Measurements from ENCODE around the gene DLGAP4. TPM values are rescaled to one million over a fixed set of nuclear protein-coding genes. Genes with fewer than 3 reads are reported as not detected.

The DLGAP4 gene
- total RNA-seq, 2 donors from 2014 or later = 43.3 to 70.7 TPM

DNA sequence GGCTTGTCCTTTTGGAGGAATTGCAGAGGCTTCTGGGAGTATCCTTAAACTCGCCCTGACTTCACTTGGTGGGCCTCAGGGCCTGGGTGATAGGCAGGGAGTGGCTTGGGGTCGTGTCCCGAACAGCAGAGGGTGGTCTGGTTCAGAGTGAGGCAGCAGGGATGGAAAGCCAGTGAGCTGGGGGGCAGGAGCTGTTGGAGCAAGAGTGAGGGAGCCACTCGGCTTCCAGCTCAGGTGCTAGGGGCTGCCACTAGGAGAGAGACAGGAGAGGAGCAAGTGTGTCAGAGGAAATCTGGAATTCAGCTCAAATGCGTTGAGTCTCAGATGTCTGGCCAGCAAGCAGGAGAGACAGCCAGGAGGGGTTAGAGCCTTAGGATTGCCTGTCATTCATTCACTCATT, 85.8 kb downstream of the DLGAP4 start:
- peaks cover 9 to 11% of the 10 kb centered on the region in 2 donors for H3K27me3 Mint-ChIP-seq
- DNase-seq (ENCODE audit: low spot score) = no peak
- H3K9me3 Mint-ChIP-seq = peaks cover 5% of the 10 kb centered on the region
- H3K36me3 Mint-ChIP-seq = no peaks in the 10 kb centered on the region
- no peak overlapping the region for H3K4me3 Mint-ChIP-seq
- no peak for ATAC-seq
- no peak overlapping the region for H3K27ac Mint-ChIP-seq
- peaks cover 4 to 5% of the 10 kb centered on the region in 2 donors for H3K4me1 Mint-ChIP-seq (ENCODE audit: low read depth in 2 of 2)

DNA sequence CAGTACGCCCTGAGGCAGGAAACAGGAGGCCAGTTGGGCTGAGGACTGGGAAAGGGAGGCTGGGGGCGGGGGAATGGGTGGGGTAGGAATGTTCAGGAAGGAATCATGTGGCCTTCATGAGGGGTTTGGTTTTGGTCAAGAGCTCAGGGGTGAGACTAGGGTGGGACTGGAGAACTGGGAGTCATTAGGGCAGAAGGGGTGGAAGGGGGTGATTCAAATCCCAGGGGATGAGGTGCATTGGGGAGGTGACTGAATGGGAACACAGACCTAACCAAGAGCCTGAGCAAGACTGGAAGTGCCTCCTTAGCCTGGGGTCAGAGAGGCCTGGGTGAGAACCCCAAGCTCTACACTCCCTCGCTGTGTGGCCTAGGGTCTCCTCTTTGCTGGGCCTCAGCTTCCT, 86.8 kb downstream of the DLGAP4 start:
- peaks cover 5% of the 10 kb centered on the region for H3K9me3 Mint-ChIP-seq
- no peaks in the 10 kb centered on the region for H3K36me3 Mint-ChIP-seq
- H3K4me3 Mint-ChIP-seq = no peak overlapping the region
- peaks cover 7 to 9% of the 10 kb centered on the region in 2 donors for H3K27me3 Mint-ChIP-seq
- DNase-seq (ENCODE audit: low spot score) = no peak
- H3K27ac Mint-ChIP-seq = no peak overlapping the region
- peaks cover 4 to 5% of the 10 kb centered on the region in 2 donors for H3K4me1 Mint-ChIP-seq (ENCODE audit: low read depth in 2 of 2)
- ATAC-seq = no peak

DNA sequence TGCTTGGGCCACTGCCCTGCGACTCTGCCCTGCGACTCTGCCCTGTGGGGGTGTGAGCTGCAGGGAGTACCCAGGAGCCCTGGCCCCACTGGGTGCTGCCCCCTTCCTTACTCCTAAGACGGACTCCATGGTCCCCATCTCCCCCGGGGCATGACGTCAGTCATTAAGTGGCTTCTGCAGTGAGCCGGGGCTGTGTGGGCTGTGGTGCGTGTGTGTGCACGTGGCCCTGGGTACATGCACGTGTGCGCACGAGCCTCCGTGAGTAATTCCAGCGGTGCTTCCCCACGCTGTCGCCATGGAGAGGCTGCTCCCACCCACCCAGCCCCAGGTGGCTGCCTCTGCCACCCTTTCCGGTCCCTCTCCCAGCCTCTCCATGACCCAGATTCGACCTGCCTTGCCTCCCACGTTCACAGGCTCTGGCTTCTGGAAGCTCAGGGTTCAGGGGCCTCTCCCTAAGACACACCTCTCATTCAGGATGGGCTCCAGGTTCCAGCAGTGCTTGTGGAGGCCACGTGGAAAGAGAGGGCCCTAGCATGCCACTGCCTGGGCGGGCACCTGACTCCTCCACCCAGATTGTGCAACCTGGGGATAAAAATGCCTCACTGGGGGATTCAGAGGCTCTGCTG, 88.3 kb downstream of the DLGAP4 start:
- ATAC-seq (no peak), DNase-seq (ENCODE audit: low spot score) (no peak)
- Mint-ChIP-seq H3K27me3 (peaks cover 7 to 8% of the 10 kb centered on the region in 2 donors), H3K36me3 (no peaks in the 10 kb centered on the region), H3K9me3 (peaks cover 5% of the 10 kb centered on the region), H3K27ac (no peak overlapping the region), H3K4me3 (no peak overlapping the region), H3K4me1 (ENCODE audit: low read depth in 2 of 2) (peaks cover 4 to 5% of the 10 kb centered on the region in 2 donors)

DNA sequence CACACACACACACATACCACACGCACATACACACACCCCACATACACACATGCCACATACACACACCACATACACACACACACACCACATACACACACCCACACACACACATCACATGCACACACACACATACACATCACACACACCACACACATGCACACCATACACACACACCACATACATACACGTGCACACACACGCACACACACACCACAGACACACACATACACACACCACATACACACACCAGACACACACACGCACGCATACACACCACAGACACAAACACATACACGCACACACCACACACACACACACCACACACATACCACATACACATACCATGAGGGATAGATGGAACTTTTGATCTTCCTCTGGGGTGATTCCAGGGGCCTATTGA, 90.2 kb downstream of the DLGAP4 start:
- no peak for DNase-seq (ENCODE audit: low spot score)
- Mint-ChIP-seq H3K27ac (no peak overlapping the region), H3K9me3 (peaks cover 5% of the 10 kb centered on the region), H3K36me3 (no peaks in the 10 kb centered on the region), H3K4me1 (ENCODE audit: low read depth in 2 of 2) (peaks cover 4 to 5% of the 10 kb centered on the region in 2 donors), H3K27me3 (peaks cover 11 to 15% of the 10 kb centered on the region in 2 donors), H3K4me3 (no peak overlapping the region)
- no peak for ATAC-seq

DNA sequence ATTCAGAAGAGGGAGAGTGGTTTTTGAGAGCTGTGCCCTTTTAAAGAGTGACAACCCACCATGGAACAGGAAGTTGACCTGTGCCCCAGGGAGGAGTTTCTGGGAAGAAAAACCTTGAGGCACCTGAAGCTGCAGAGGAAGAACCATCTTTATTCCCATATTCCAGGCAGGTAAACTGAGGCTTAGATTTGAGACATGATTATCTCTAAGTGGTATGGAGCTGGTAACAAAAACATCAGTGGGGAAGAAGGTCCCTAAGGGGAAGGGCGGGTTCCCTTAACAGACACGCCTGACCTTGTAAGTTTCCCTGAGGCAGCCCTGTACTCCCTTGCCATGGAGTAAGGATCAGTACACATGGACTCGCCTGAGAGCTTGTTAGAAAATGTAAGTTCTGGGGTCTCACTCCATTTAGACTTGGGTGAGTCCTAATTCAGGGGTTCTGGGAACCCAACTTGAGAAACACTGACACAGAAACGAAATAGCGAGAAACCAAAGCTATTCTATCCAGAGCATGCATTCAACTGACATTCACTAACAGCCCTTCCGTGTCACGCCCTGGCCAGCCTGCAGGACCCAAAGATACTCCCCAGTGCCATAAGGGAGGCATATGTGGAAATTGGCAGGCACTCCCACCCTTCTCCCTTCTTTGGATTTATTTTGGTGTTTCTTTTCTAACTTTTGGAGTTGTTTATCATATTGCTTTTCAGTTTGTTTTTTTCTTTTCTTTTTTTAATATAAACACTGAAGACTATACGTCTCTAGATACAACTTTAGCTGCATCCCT, 90.9 kb downstream of the DLGAP4 start:
- DNase-seq (ENCODE audit: low spot score) = no peak
- H3K9me3 Mint-ChIP-seq = peaks cover 5% of the 10 kb centered on the region
- H3K4me1 Mint-ChIP-seq (ENCODE audit: low read depth in 2 of 2) = peaks cover 4 to 5% of the 10 kb centered on the region in 2 donors
- H3K27ac Mint-ChIP-seq = no peak overlapping the region
- ATAC-seq = no peak
- H3K27me3 Mint-ChIP-seq = peaks cover 16 to 22% of the 10 kb centered on the region in 2 donors
- no peaks in the 10 kb centered on the region for H3K36me3 Mint-ChIP-seq
- H3K4me3 Mint-ChIP-seq = no peak overlapping the region

DNA sequence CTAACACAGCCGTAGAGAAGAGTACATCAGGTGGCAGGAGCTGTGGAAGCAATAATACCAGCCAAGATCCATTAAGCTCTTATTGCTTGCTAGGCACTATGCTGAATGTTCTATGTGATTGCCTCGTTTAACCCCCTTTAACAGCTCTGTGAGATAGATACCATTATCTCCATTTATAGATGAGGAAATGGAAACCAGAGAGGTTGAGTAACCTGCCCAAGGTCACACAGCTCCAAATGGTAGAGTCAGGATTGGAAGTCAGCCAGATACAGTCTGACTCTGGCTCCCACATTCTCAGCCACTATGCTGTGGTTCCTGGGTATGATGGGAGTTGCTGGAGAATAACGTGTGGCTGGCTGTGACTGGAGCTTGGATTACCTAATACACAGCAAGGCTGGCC, 92.4 kb downstream of the DLGAP4 start:
- ATAC-seq (no peak), DNase-seq (ENCODE audit: low spot score) (no peak)
- Mint-ChIP-seq H3K4me3 (no peak overlapping the region), H3K27ac (no peak overlapping the region), H3K9me3 (peaks cover 5% of the 10 kb centered on the region), H3K4me1 (ENCODE audit: low read depth in 2 of 2) (peaks cover 4 to 5% of the 10 kb centered on the region in 2 donors), H3K36me3 (no peaks in the 10 kb centered on the region), H3K27me3 (peaks cover 21 to 31% of the 10 kb centered on the region in 2 donors)

DNA sequence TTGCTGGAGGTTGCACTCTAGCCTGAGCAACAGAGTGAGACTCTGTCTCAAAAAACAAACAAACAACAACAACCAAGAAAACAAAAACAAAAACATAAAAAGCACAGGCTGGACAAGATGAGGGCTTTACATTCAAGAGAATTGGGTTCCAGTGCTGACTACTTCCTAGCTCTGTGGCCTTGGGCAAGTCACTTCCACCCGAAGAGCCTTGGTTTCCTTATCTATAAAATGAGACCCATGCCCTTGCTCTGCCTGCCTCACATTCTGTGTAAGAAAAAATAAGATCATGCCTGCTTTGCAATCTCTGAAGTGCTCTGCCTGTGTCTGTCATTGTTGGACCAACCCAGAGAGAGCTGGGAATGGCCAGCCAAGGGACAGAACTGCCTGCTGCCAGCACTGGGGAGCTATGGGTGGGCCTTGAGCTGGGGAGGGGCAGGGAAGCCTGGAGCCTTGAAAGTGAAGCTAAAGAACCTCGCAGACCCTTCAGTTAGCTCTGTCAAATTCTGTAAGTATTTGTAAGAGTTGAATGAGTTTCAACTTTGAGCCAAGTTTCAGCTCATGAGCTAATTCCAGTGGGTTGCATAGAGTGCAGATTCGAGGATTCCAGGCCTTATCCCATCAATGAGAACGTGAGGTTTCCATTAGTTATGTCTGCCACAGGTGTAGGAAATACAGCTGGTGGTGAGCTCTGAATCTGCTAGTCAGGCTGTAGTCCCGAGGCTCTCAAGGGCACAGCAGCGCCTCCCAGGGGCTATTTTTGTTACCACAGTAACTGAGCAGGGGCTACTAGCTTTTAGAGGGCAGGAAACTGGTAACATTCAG, 93.2 kb downstream of the DLGAP4 start:
- H3K27me3 Mint-ChIP-seq = peaks cover 19 to 32% of the 10 kb centered on the region in 2 donors
- H3K36me3 Mint-ChIP-seq = no peaks in the 10 kb centered on the region
- ATAC-seq = no peak
- no peak overlapping the region for H3K27ac Mint-ChIP-seq
- H3K9me3 Mint-ChIP-seq = peaks cover 5% of the 10 kb centered on the region
- peaks cover 4 to 5% of the 10 kb centered on the region in 2 donors for H3K4me1 Mint-ChIP-seq (ENCODE audit: low read depth in 2 of 2)
- no peak overlapping the region for H3K4me3 Mint-ChIP-seq
- no peak for DNase-seq (ENCODE audit: low spot score)

DNA sequence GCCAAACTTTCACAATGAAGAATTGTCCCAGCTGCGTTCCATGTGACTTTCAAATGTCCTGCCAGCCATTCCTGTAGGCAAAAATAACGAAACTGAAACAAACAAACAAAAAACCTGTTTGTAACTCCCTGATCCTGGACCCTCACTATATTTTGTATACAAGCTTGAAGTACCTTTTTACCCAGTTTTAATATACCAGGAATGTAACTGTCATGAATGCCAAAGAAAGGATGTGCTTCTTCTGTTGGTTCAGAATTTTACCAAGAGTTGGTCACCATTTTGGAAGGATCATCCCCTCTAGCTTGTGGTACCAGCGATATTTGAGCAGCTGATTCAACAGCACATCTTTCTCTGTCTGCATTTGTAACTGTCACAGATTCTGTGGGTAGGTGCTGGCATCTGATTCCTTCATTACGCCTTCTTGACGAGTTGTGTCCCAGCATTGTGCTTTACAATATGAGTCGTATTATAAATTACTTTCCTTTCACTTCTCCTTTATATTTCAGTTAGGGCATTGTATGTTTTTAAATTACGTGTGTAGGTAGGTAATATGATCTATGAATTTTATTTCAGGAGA, 93.9 kb downstream of the DLGAP4 start:
- H3K4me1 Mint-ChIP-seq (ENCODE audit: low read depth in 2 of 2) = peaks cover 4 to 5% of the 10 kb centered on the region in 2 donors
- H3K4me3 Mint-ChIP-seq = no peak overlapping the region
- H3K27me3 Mint-ChIP-seq = peaks cover 21 to 39% of the 10 kb centered on the region in 2 donors
- ATAC-seq (no peak), DNase-seq (ENCODE audit: low spot score) (no peak)
- no peaks in the 10 kb centered on the region for H3K36me3 Mint-ChIP-seq
- no peak overlapping the region for H3K27ac Mint-ChIP-seq
- peaks cover 5% of the 10 kb centered on the region for H3K9me3 Mint-ChIP-seq

DNA sequence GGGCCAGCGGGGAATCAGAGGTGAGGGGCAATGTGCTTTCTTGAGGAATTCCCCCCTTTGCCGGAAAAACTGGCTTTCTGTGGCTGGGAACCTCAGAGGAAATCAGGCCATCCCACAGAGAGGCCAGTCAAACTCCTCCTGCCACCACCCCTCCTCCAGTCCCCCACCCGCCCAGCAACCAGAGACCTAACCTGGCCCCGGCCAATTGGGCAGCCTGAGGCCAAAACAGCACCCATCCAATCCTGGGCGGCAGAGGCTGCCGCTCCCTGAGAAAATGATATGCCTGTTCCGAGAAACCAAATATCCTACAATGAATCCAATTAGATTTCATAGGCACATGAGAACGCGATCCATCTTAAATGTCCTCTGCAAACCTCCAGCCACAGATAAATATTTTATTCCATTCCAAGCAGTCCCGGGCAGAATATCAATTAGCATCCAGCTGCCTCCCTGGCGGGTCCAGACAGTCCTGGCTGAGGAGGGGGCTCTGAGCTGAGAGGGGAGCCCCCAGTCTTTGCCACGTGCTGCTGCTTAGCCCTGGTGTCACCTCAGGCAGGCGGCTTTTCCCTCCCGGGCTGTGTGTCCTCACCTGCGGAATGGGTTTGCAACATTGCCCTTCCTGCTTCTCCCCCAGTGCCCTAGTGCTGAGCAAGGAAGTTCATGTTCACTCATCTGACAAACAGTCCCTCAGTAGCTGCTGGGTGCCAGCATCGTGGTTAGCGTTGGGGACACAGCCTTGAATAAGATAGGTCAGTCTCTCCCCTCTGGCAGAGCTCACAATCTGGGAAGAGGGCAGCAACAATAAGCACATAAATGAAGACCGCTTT, 95.0 kb downstream of the DLGAP4 start:
- H3K4me3 Mint-ChIP-seq = no peak overlapping the region
- no peak for ATAC-seq
- peaks cover 4% of the 10 kb centered on the region for H3K9me3 Mint-ChIP-seq
- DNase-seq (ENCODE audit: low spot score) = no peak
- H3K27ac Mint-ChIP-seq = no peak overlapping the region
- no peaks in the 10 kb centered on the region for H3K36me3 Mint-ChIP-seq
- peaks cover 21 to 42% of the 10 kb centered on the region in 2 donors for H3K27me3 Mint-ChIP-seq
- H3K4me1 Mint-ChIP-seq (ENCODE audit: low read depth in 2 of 2) = peaks cover 4 to 5% of the 10 kb centered on the region in 2 donors

DNA sequence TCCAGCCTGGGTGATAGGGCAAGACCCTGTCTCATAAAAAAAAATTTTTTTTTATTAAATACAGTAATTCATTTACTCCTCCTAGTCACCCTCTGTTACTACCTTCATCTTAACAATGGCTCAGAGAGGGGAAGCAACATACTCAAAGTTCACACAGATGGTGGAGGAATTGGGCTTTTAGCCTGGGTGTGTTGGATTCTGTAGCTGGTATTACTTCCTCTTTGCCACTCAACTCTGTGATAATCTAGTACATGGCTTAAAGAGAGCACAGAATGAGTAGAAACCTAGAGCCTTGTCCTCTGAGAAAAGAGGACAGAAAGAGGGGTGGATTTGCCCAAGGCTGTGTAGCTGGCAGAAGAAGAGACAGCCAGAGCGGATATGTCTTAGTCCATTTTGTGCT, 96.6 kb downstream of the DLGAP4 start:
- ATAC-seq (no peak), DNase-seq (ENCODE audit: low spot score) (no peak)
- no peaks in the 10 kb centered on the region for H3K36me3 Mint-ChIP-seq
- H3K4me1 Mint-ChIP-seq (ENCODE audit: low read depth in 2 of 2) = no peaks in the 10 kb centered on the region
- H3K9me3 Mint-ChIP-seq = no peaks in the 10 kb centered on the region
- no peak overlapping the region for H3K4me3 Mint-ChIP-seq
- no peak overlapping the region for H3K27ac Mint-ChIP-seq
- H3K27me3 Mint-ChIP-seq = peaks cover 25 to 47% of the 10 kb centered on the region in 2 donors

DNA sequence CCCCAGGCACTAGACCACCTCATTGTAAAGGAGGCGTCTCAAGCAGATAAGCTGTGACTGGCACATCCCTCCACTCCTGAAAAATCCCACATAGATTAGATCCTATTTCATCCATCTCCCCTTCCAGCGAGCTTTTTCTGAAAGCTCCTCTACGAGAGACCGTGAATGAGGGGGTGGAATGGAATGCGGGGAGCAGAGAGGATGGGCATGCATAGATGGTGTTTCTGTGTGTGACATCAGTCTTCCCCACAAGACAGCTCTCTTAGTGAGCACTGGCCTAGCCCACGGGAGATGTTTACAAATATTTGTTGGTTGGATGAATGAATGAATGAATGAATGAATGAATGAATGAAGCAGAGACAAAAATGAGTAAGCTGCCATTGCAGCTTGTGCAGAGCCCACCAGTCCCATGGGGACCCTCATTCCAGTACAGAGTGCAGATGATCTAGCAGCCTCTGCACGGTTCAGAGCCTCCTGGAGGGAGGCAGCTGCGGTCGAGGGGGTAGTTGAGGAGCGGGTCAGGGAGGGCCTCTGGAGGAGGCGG, 98.4 kb downstream of the DLGAP4 start:
- H3K27me3 Mint-ChIP-seq = peaks cover 21 to 42% of the 10 kb centered on the region in 2 donors
- no peaks in the 10 kb centered on the region for H3K9me3 Mint-ChIP-seq
- H3K27ac Mint-ChIP-seq = no peak overlapping the region
- DNase-seq (ENCODE audit: low spot score) (no peak), ATAC-seq (peak in 1 of 2 donors; percentile 39)
- H3K36me3 Mint-ChIP-seq = no peaks in the 10 kb centered on the region
- H3K4me1 Mint-ChIP-seq (ENCODE audit: low read depth in 2 of 2) = no peaks in the 10 kb centered on the region
- H3K4me3 Mint-ChIP-seq = no peak overlapping the region

DNA sequence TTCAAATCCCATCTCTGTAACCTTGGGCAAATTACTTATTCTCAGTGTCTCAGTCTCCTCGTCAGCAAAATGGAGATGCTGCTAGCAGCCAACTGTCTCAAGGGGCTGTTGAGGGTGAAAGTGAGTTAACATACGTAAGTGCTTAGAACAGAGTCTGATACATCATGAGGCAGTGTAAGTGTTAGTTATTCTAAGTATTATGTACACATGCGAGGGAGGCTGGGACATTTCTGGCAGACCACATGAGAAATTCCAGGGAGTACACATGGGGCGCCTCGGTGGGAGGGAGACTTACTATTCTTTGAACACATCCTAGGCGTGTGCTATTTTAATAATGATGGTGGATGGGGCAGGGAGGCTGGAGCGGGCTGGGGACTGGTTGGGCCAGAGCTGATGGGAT, 99.1 kb downstream of the DLGAP4 start:
- no peaks in the 10 kb centered on the region for H3K36me3 Mint-ChIP-seq
- DNase-seq (ENCODE audit: low spot score) (no peak), ATAC-seq (peak in 1 of 2 donors; percentile 26)
- no peaks in the 10 kb centered on the region for H3K4me1 Mint-ChIP-seq (ENCODE audit: low read depth in 2 of 2)
- no peaks in the 10 kb centered on the region for H3K9me3 Mint-ChIP-seq
- H3K27me3 Mint-ChIP-seq = peaks cover 20 to 45% of the 10 kb centered on the region in 2 donors
- no peak overlapping the region for H3K4me3 Mint-ChIP-seq
- no peak overlapping the region for H3K27ac Mint-ChIP-seq

All from natural killer cell treated with Interleukin-12 subunit alpha and Interleukin-12 subunit beta and Interleukin-15 and Interleukin-18, amount 100 ng/mL, for 72 hours (primary cell).